ENCODE data around the gene SLC22A8. TPM values are rescaled to one million over a fixed set of nuclear protein-coding genes. Genes with fewer than 3 reads are reported as not detected.

The SLC22A8 gene
- polyA plus RNA-seq, 3 donors = not detected

- H3K4me2 ChIP-seq (replicated peaks; ENCODE audit: extremely low read depth, low read length, poor library complexity, severe bottlenecking) = no peak overlapping the region
- no peaks in the 10 kb centered on the region for H3K9me3 ChIP-seq (replicated peaks in 1 of 2; ENCODE audit: control insufficient read depth in 1 of 2, insufficient read depth in 1 of 2, low read length in 2 of 2)
- no peaks in the 10 kb centered on the region for H3K79me2 ChIP-seq (ENCODE audit: insufficient read depth, low read length)
- Mint-ChIP-seq H3K27ac (no peak overlapping the region), H3K9me3 (peaks cover 0 to 3% (median 0%) of the 10 kb centered on the region in 7 donors), H3K4me1 (no peaks in the 10 kb centered on the region), H3K4me3 (no peak overlapping the region), H3K27me3 (ENCODE audit: low read depth in 3 of 3) (peaks cover 7 to 14% (median 9%) of the 10 kb centered on the region in 3 donors), H3K36me3 (no peaks in the 10 kb centered on the region)
- no peak overlapping the region for H2AFZ ChIP-seq (ENCODE audit: insufficient read depth, low read depth, low read length, poor library complexity, severe bottlenecking)
- 94% methylated on average over 6 of the region's 7 CpGs for WGBS (ENCODE audit: insufficient coverage)
- no peak overlapping the region for H3K27ac ChIP-seq (ENCODE audit: low read depth in 1 of 2, low read length in 2 of 2)
- no peaks in the 10 kb centered on the region for H3K4me1 ChIP-seq (ENCODE audit: control insufficient read depth in 1 of 2, insufficient read depth in 2 of 2, low read length in 2 of 2)
- no peaks in the 10 kb centered on the region for H3K27me3 ChIP-seq (ENCODE audit: control insufficient read depth in 2 of 2, insufficient read depth in 2 of 2, low read length in 2 of 2)
- H4K20me1 ChIP-seq (ENCODE audit: insufficient read depth, low read length) = no peaks in the 10 kb centered on the region
- TF ChIP-seq CTCF (IDR thresholded peaks at IDR 0.05) = no peak
- DNase-seq = no peak
- no peak overlapping the region for H3K4me3 ChIP-seq (replicated peaks in 1 of 3; ENCODE audit: low read depth in 2 of 3, low read length in 3 of 3)
- H3K9ac ChIP-seq (ENCODE audit: insufficient read depth, low read length, poor library complexity, severe bottlenecking) = no peak overlapping the region
- intact Hi-C loops (cut with micrococcal nuclease) = no loop called here
- no peaks in the 10 kb centered on the region for H3K36me3 ChIP-seq (replicated peaks in 1 of 2; ENCODE audit: control insufficient read depth in 1 of 2, insufficient read depth in 2 of 2, low read length in 2 of 2)
These were observed 33.9 kb downstream of the SLC22A8 start for GRCh38 chr11:62981743-62982142.

- H3K9me3 ChIP-seq (replicated peaks in 1 of 2; ENCODE audit: control insufficient read depth in 1 of 2, insufficient read depth in 1 of 2, low read length in 2 of 2) = no peaks in the 10 kb centered on the region
- intact Hi-C loops (cut with micrococcal nuclease) = no loop called here
- H3K27me3 Mint-ChIP-seq (ENCODE audit: low read depth in 3 of 3) = peaks cover 9 to 13% (median 9%) of the 10 kb centered on the region in 3 donors
- H3K36me3 ChIP-seq (replicated peaks in 1 of 2; ENCODE audit: control insufficient read depth in 1 of 2, insufficient read depth in 2 of 2, low read length in 2 of 2) = no peaks in the 10 kb centered on the region
- H3K4me2 ChIP-seq (replicated peaks; ENCODE audit: extremely low read depth, low read length, poor library complexity, severe bottlenecking) = no peak overlapping the region
- no peaks in the 10 kb centered on the region for H3K27me3 ChIP-seq (ENCODE audit: control insufficient read depth in 2 of 2, insufficient read depth in 2 of 2, low read length in 2 of 2)
- no peak for TF ChIP-seq CTCF (IDR thresholded peaks at IDR 0.05)
- no peak overlapping the region for H2AFZ ChIP-seq (ENCODE audit: insufficient read depth, low read depth, low read length, poor library complexity, severe bottlenecking)
- DNase-seq = no peak
- H3K27ac ChIP-seq (ENCODE audit: low read depth in 1 of 2, low read length in 2 of 2) = no peak overlapping the region
- H3K4me3 ChIP-seq (replicated peaks in 1 of 3; ENCODE audit: low read depth in 2 of 3, low read length in 3 of 3) = no peak overlapping the region
- no peak overlapping the region for H3K9ac ChIP-seq (ENCODE audit: insufficient read depth, low read length, poor library complexity, severe bottlenecking)
- no peak overlapping the region for H3K27ac Mint-ChIP-seq
- H3K9me3 Mint-ChIP-seq = peaks cover 0 to 3% (median 0%) of the 10 kb centered on the region in 7 donors
- H3K36me3 Mint-ChIP-seq = no peaks in the 10 kb centered on the region
- no peaks in the 10 kb centered on the region for H3K79me2 ChIP-seq (ENCODE audit: insufficient read depth, low read length)
- 67% methylated on average over 1 of the region's 1 CpG for WGBS (ENCODE audit: insufficient coverage)
- H3K4me1 Mint-ChIP-seq = no peaks in the 10 kb centered on the region
- no peaks in the 10 kb centered on the region for H4K20me1 ChIP-seq (ENCODE audit: insufficient read depth, low read length)
- no peaks in the 10 kb centered on the region for H3K4me1 ChIP-seq (ENCODE audit: control insufficient read depth in 1 of 2, insufficient read depth in 2 of 2, low read length in 2 of 2)
- no peak overlapping the region for H3K4me3 Mint-ChIP-seq
These were observed 35.4 kb downstream of the SLC22A8 start for GRCh38 chr11:62980133-62980760.

Measured in CD14-positive monocyte (primary cell).